Kidney glomerular epithelial cell (primary cell): ENCODE results near the gene CEND1.

Source experiments
- DNase-seq: peaks from one replicate; lab custom pipeline; 2025; lab: John Stamatoyannopoulos, UW

CEND1 gene

GRCh38 chr11:794766-795633, 5.1 kb upstream of the CEND1 start:
- DNase-seq: no peak

- DNase-seq: no peak
Observed at GRCh38 chr11:794013-794765, 4.3 kb upstream of the CEND1 start.

GRCh38 chr11:793556-793955, 3.7 kb upstream of the CEND1 start:
- no peak for DNase-seq

GRCh38 chr11:792873-793272, 3.0 kb upstream of the CEND1 start:
- DNase-seq: no peak

GRCh38 chr11:792535-792821, 2.6 kb upstream of the CEND1 start:
- no peak for DNase-seq

- DNase-seq: no peak
Observed at GRCh38 chr11:791658-792534, 2.0 kb upstream of the CEND1 start.

- DNase-seq: no peak
Observed at GRCh38 chr11:790721-791564, 1.1 kb upstream of the CEND1 start.

GRCh38 chr11:788953-789940, 643 bp downstream of the CEND1 start:
- no peak for DNase-seq

- no peak for DNase-seq
Observed at GRCh38 chr11:788009-788640, 1.8 kb downstream of the CEND1 start.

- DNase-seq: no peak
Observed at GRCh38 chr11:787084-787675, 2.7 kb downstream of the CEND1 start.

- no peak for DNase-seq
Observed at GRCh38 chr11:786235-787083, 3.4 kb downstream of the CEND1 start.

GRCh38 chr11:783581-784015, 6.3 kb downstream of the CEND1 start:
- DNase-seq: peak; percentile 78

GRCh38 chr11:782264-783174, 7.4 kb downstream of the CEND1 start:
- DNase-seq: no peak

- no peak for DNase-seq
Observed at GRCh38 chr11:779955-780532, 9.8 kb downstream of the CEND1 start.

GRCh38 chr11:778976-779954, 10.6 kb downstream of the CEND1 start:
- no peak for DNase-seq
